ENCODE measurements around the gene FMO3. TPM values are rescaled to one million over a fixed set of nuclear protein-coding genes. Genes with fewer than 3 reads are reported as not detected.

Gene FMO3
- total and polyA plus RNA-seq, 10 donors = 0.20 to 1.0 (median 0.64) TPM; not detected in 5

DNA sequence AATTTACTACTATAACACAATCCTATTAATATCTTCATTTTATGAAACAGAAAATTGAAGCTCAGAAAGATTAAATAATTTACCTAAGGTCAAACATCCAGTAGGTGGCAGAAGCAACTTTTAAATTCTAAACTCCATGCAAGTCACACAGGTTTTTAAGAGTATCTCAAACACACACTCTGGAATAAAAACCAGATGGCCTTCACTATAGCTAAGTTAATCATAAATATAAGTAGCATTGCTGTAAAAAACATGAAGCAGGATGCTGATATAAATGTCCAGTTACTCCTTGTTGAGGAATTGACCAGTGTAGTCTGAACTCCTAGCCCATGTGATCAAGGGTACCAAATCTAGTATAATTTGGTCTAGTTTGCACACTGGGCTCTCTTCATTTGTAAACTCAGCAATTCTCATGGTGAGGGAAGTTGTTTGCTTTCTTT is 9.4 kb upstream of the FMO3 start:
- H3K27ac ChIP-seq = no peak overlapping the region
- peaks cover 0 to 4% (median 0%) of the 10 kb centered on the region in 8 donors for H3K9me3 ChIP-seq
- no peaks in the 10 kb centered on the region for H3K27me3 ChIP-seq (replicated peaks in 1 of 7)
- intact Hi-C loops (cut with DNase I; ENCODE audit: low total_unique reads) = loop anchor here (10.0 kb wide), 1 partner anchor 123 kb away; no protein-coding TSS in a partner anchor
- no peak overlapping the region for H3K4me3 ChIP-seq
- H3K36me3 ChIP-seq = no peaks in the 10 kb centered on the region
- no peak for TF ChIP-seq POLR2AphosphoS5 (IDR thresholded peaks at IDR 0.05)
- no peak for TF ChIP-seq POLR2A (IDR thresholded peaks at IDR 0.05)
- TF ChIP-seq, protein P1, sequence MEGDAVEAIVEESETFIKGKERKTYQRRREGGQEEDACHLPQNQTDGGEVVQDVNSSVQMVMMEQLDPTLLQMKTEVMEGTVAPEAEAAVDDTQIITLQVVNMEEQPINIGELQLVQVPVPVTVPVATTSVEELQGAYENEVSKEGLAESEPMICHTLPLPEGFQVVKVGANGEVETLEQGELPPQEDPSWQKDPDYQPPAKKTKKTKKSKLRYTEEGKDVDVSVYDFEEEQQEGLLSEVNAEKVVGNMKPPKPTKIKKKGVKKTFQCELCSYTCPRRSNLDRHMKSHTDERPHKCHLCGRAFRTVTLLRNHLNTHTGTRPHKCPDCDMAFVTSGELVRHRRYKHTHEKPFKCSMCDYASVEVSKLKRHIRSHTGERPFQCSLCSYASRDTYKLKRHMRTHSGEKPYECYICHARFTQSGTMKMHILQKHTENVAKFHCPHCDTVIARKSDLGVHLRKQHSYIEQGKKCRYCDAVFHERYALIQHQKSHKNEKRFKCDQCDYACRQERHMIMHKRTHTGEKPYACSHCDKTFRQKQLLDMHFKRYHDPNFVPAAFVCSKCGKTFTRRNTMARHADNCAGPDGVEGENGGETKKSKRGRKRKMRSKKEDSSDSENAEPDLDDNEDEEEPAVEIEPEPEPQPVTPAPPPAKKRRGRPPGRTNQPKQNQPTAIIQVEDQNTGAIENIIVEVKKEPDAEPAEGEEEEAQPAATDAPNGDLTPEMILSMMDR (IDR thresholded peaks at IDR 0.05 in 8 of 11, conservative IDR thresholded peaks at IDR 0.05 in 3 of 11) = peak in 3 of 11 experiments; percentile 10 to 24 (median 21)
- no peak for DNase-seq
- H3K4me1 ChIP-seq = no peaks in the 10 kb centered on the region

DNA sequence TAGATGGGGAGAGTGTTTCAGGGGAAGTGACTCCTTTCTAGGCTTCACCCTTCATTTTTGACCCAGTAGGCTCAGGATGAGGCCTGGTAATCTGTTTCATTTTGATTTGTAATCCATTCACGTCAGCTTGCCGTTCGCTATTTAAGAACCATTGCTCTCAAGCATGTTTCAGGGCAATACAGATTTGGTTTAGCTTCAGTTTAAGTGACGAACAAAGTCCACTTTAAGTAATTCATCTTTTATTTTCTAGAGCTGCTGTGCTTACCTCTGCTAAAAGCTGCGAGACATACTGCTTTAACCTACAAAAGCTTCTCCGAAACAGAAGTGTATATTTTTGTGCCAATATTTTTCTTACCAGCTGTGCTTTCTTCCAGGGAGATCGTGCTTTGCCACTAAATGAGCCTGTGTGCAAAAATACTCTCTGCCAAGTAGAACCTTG is 8.9 kb upstream of the FMO3 start:
- TF ChIP-seq, protein P1 (IDR thresholded peaks at IDR 0.05 in 8 of 11, conservative IDR thresholded peaks at IDR 0.05 in 3 of 11) = no peak
- no peak for TF ChIP-seq POLR2AphosphoS5 (IDR thresholded peaks at IDR 0.05)
- TF ChIP-seq POLR2A (IDR thresholded peaks at IDR 0.05) = no peak
- H3K36me3 ChIP-seq = no peaks in the 10 kb centered on the region
- 86 to 93% (median 88%) methylated on average over 7 of the region's 7 CpGs for whole genome bisulfite sequencing, 5 donors
- H3K4me1 ChIP-seq = no peaks in the 10 kb centered on the region
- H3K4me3 ChIP-seq = no peak overlapping the region
- intact Hi-C loops (cut with DNase I; ENCODE audit: low total_unique reads) = loop anchor here (10.0 kb wide), 1 partner anchor 123 kb away; no protein-coding TSS in a partner anchor
- H3K9me3 ChIP-seq = peaks cover 0 to 4% (median 0%) of the 10 kb centered on the region in 8 donors
- DNase-seq = no peak
- H3K27ac ChIP-seq = no peak overlapping the region
- no peaks in the 10 kb centered on the region for H3K27me3 ChIP-seq (replicated peaks in 1 of 7)

DNA sequence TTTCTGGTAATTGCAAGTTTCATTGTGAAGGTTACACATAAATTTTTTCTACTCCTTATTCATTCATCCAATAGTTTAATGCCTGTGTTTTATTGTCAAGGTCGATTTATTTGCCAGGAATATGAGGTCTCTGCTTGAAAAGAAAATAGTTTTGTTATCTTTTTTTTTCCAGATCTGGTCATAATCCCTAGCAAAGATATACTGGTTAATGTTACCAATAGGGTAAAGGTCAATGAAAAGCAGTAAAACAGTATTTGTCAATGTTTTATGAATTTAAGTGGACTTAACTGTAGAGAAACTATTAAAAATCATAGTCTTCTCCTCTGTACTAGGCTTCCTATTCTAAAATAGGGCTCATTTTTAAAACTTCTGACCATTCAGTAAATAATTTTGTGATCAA is 8.1 kb upstream of the FMO3 start:
- DNase-seq = no peak
- intact Hi-C loops (cut with DNase I; ENCODE audit: low total_unique reads) = loop anchor here (10.0 kb wide), 1 partner anchor 122 kb away; no protein-coding TSS in a partner anchor
- H3K4me3 ChIP-seq = no peak overlapping the region
- no peak overlapping the region for H3K27ac ChIP-seq
- TF ChIP-seq POLR2A (IDR thresholded peaks at IDR 0.05) = no peak
- TF ChIP-seq, protein P1 (IDR thresholded peaks at IDR 0.05 in 8 of 11, conservative IDR thresholded peaks at IDR 0.05 in 3 of 11) = no peak
- TF ChIP-seq POLR2AphosphoS5 (IDR thresholded peaks at IDR 0.05) = no peak
- H3K9me3 ChIP-seq = peaks cover 0 to 2% (median 0%) of the 10 kb centered on the region in 8 donors
- no peaks in the 10 kb centered on the region for H3K27me3 ChIP-seq (replicated peaks in 1 of 7)
- no peaks in the 10 kb centered on the region for H3K36me3 ChIP-seq
- H3K4me1 ChIP-seq = no peaks in the 10 kb centered on the region
- 51 to 75% (median 59%) methylated on average over 1 of the region's 1 CpG for WGBS, 5 donors

DNA sequence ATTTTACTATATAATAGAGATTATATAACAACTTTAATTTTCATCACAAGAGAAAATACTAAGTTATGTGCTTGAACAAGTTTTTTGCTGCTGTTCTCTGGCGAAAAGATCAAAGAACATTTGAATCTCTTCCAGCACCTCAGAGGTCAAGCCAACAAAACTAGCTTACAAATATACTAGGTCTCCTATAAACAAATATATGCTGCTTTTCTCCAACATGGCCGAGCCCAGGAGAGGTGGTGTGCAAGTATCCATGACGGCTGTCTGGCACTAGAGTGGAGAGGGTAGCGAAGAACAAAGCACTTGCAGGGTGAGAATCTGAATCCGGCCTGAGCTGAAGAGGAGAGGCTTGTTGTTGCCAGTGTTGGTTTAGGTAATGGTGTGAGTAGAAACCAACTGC is 7.5 kb upstream of the FMO3 start:
- Histone ChIP-seq H3K27me3 (replicated peaks in 1 of 7) (no peaks in the 10 kb centered on the region), H3K4me3 (no peak overlapping the region), H3K36me3 (no peaks in the 10 kb centered on the region), H3K27ac (no peak overlapping the region), H3K9me3 (no peaks in the 10 kb centered on the region), H3K4me1 (no peaks in the 10 kb centered on the region)
- 81 to 95% (median 88%) methylated on average over 5 of the region's 5 CpGs for WGBS, 5 donors
- DNase-seq = no peak
- intact Hi-C loops (cut with DNase I; ENCODE audit: low total_unique reads) = loop anchor here (10.0 kb wide), 1 partner anchor 122 kb away; no protein-coding TSS in a partner anchor
- TF ChIP-seq POLR2AphosphoS5 (IDR thresholded peaks at IDR 0.05) = no peak
